HEK293 (cell line): ENCODE results near the gene EXOSC7.
A peak's percentile ranks its signal among the peaks of the same experiment; 100 is the strongest.

ENCODE experiments used
- CTCF ChIA-PET: fragments of 350-600 bp; formaldehyde crosslinking; extraction: SDS; loops from one replicate; lab custom pipeline; 2021; ENCODE audit warnings: antibody characterized with exemption; lab: Yijun Ruan, JAX
- POLR2A ChIA-PET: fragments of 300-600 bp; formaldehyde crosslinking; extraction: SDS; loops from one replicate; lab custom pipeline; 2020; ENCODE audit warnings: antibody characterized with exemption, inconsistent platforms; lab: Yijun Ruan, JAX
- H3K27ac ChIP-seq: fragments of 200-500 bp; sonication (Bioruptor generic); 2 replicates; pipeline ENCODE4 v1.5.1; 2014; ENCODE audit warnings: low read depth, low read length, control low read depth, inconsistent platforms; ENCODE audit errors: extremely low read depth
- H3K36me3 ChIP-seq, 2 experiments: fragments of 200-500 bp in 1 of 2; sonication (Bioruptor generic) in 1 of 2; 1 replicate in 1 of 2; 2 replicates in 1 of 2; pipeline ENCODE4 v1.5.1; 2014 to 2017; ENCODE audit warnings: inconsistent platforms in 2 of 2, low read length in 2 of 2; ENCODE audit not compliant: control insufficient read depth in 2 of 2, insufficient read depth in 1 of 2
- H3K4me1 ChIP-seq: fragments of 200-500 bp; sonication (Bioruptor generic); 2 replicates; pipeline ENCODE4 v1.5.1; 2014; ENCODE audit warnings: mild to moderate bottlenecking, low read length, inconsistent platforms; ENCODE audit not compliant: control insufficient read depth, insufficient read depth
- H3K4me3 ChIP-seq: 2 replicates; pipeline ENCODE4 v1.5.1; 2011; ENCODE audit warnings: low read depth, mild to moderate bottlenecking, control low read depth, low read length, moderate library complexity
- H3K9me3 ChIP-seq: fragments of 200-500 bp; sonication (Bioruptor generic); 2 replicates; pipeline ENCODE4 v1.5.1; 2014; ENCODE audit warnings: low read depth, low read length, inconsistent platforms; ENCODE audit not compliant: control insufficient read depth, insufficient read depth
- EGR2 ChIP-seq: fragments of 450-650 bp; formaldehyde crosslinking; IDR thresholded peaks from 2 replicates; pipeline ENCODE4 v1.5.1; 2016; ENCODE audit warnings: low read depth, missing biosample characterization, missing genetic modification characterization
- GLIS1 ChIP-seq: fragments of 450-650 bp; formaldehyde crosslinking; IDR thresholded peaks from 2 replicates; pipeline ENCODE4 v1.5.1; 2016; ENCODE audit warnings: missing biosample characterization, missing genetic modification characterization
- HOXD13 ChIP-seq: sonication (generic); formaldehyde crosslinking; IDR thresholded peaks from 2 replicates; pipeline ENCODE4 v1.8.0; 2022; ENCODE audit warnings: missing genetic modification reagents, borderline replicate concordance
- MYNN ChIP-seq: fragments of 450-650 bp; formaldehyde crosslinking; IDR thresholded peaks from 2 replicates; pipeline ENCODE4 v1.5.1; 2016; ENCODE audit warnings: missing biosample characterization, missing genetic modification characterization, borderline replicate concordance
- MZF1 ChIP-seq: fragments of 450-650 bp; formaldehyde crosslinking; IDR thresholded peaks from 2 replicates; pipeline ENCODE4 v1.5.1; 2017; ENCODE audit warnings: missing biosample characterization, missing genetic modification characterization, borderline replicate concordance
- REPIN1 ChIP-seq: fragments of 450-650 bp; formaldehyde crosslinking; IDR thresholded peaks from 2 replicates; pipeline ENCODE4 v1.5.1; 2017; ENCODE audit warnings: missing biosample characterization, missing genetic modification characterization, low read depth
- SCRT1 ChIP-seq: fragments of 450-650 bp; formaldehyde crosslinking; IDR thresholded peaks from 2 replicates; pipeline ENCODE4 v1.5.1; 2016; ENCODE audit warnings: missing biosample characterization, missing genetic modification characterization, borderline replicate concordance
- TCF7L2 ChIP-seq: IDR thresholded peaks from 2 replicates; pipeline ENCODE4 v1.6.1; 2011; ENCODE audit warnings: low read depth, mild to moderate bottlenecking, inconsistent platforms, low read length, moderate library complexity, borderline replicate concordance
- TRIM28 ChIP-seq: IDR thresholded peaks from 2 replicates; pipeline ENCODE4 v1.6.1; 2011; ENCODE audit warnings: low read length, control low read depth, borderline replicate concordance
- YY1 ChIP-seq: fragments of 450-650 bp; formaldehyde crosslinking; IDR thresholded peaks from 2 replicates; pipeline ENCODE4 v1.5.1; 2018; ENCODE audit warnings: missing biosample characterization, missing genetic modification characterization
- ZBTB20 ChIP-seq: fragments of 450-650 bp; formaldehyde crosslinking; IDR thresholded peaks from 2 replicates; pipeline ENCODE4 v1.5.1; 2016; ENCODE audit warnings: missing biosample characterization, missing genetic modification characterization
- ZBTB48 ChIP-seq: fragments of 450-650 bp; formaldehyde crosslinking; IDR thresholded peaks from 2 replicates; pipeline ENCODE4 v1.5.1; 2016; ENCODE audit warnings: missing biosample characterization, missing genetic modification characterization
- ZFP69B ChIP-seq: fragments of 450-650 bp; formaldehyde crosslinking; IDR thresholded peaks from 2 replicates; pipeline ENCODE4 v1.5.1; 2016; ENCODE audit warnings: missing biosample characterization, missing genetic modification characterization
- ZNF132 ChIP-seq: fragments of 450-650 bp; formaldehyde crosslinking; IDR thresholded peaks from 2 replicates; pipeline ENCODE4 v1.5.1; 2017; ENCODE audit warnings: missing biosample characterization, missing genetic modification characterization, borderline replicate concordance
- ZNF174 ChIP-seq: fragments of 450-650 bp; formaldehyde crosslinking; IDR thresholded peaks from 2 replicates; pipeline ENCODE4 v1.5.0; 2017; ENCODE audit warnings: missing biosample characterization, mild to moderate bottlenecking, missing genetic modification characterization
- ZNF184 ChIP-seq: fragments of 450-650 bp; IDR thresholded peaks from 2 replicates; pipeline ENCODE4 v1.5.1; 2018; ENCODE audit warnings: missing biosample characterization, mild to moderate bottlenecking, missing genetic modification characterization
- ZNF221 ChIP-seq: fragments of 450-650 bp; formaldehyde crosslinking; IDR thresholded peaks from 2 replicates; pipeline ENCODE4 v1.5.1; 2017; ENCODE audit warnings: missing biosample characterization, missing genetic modification characterization, borderline replicate concordance
- ZNF239 ChIP-seq: fragments of 450-650 bp; formaldehyde crosslinking; IDR thresholded peaks from 2 replicates; pipeline ENCODE4 v1.5.1; 2016; ENCODE audit warnings: missing biosample characterization, missing genetic modification characterization
- ZNF24 ChIP-seq: fragments of 450-650 bp; formaldehyde crosslinking; IDR thresholded peaks from 2 replicates; pipeline ENCODE4 v1.5.1; 2016; ENCODE audit warnings: missing biosample characterization, missing genetic modification characterization
- ZNF302 ChIP-seq: fragments of 450-650 bp; formaldehyde crosslinking; IDR thresholded peaks from 2 replicates; pipeline ENCODE4 v1.5.1; 2016; ENCODE audit warnings: missing biosample characterization, missing genetic modification characterization, low read depth
- ZNF311 ChIP-seq: fragments of 450-650 bp; formaldehyde crosslinking; IDR thresholded peaks from 2 replicates; pipeline ENCODE4 v1.5.1; 2017; ENCODE audit warnings: missing biosample characterization, missing genetic modification characterization, borderline replicate concordance
- ZNF335 ChIP-seq: fragments of 450-650 bp; formaldehyde crosslinking; conservative IDR thresholded peaks from 2 replicates; pipeline ENCODE4 v1.5.1; 2016; ENCODE audit warnings: missing biosample characterization, missing genetic modification characterization
- ZNF391 ChIP-seq: fragments of 450-650 bp; formaldehyde crosslinking; IDR thresholded peaks from 2 replicates; pipeline ENCODE4 v1.5.1; 2016; ENCODE audit warnings: low read depth, missing biosample characterization, missing genetic modification characterization, borderline replicate concordance
- ZNF394 ChIP-seq: fragments of 450-650 bp; formaldehyde crosslinking; IDR thresholded peaks from 2 replicates; pipeline ENCODE4 v1.5.1; 2016; ENCODE audit warnings: missing biosample characterization, missing genetic modification characterization, mild to moderate bottlenecking, moderate library complexity, borderline replicate concordance
- ZNF473 ChIP-seq: fragments of 450-650 bp; formaldehyde crosslinking; IDR thresholded peaks from 2 replicates; pipeline ENCODE4 v1.5.1; 2017; ENCODE audit warnings: missing biosample characterization, missing genetic modification characterization
- ZNF501 ChIP-seq: fragments of 450-650 bp; formaldehyde crosslinking; IDR thresholded peaks from 2 replicates; pipeline ENCODE4 v1.5.1; 2016; ENCODE audit warnings: missing biosample characterization, missing genetic modification characterization
- ZNF596 ChIP-seq: fragments of 450-650 bp; IDR thresholded peaks from 2 replicates; pipeline ENCODE4 v1.5.0; 2018; ENCODE audit warnings: missing biosample characterization, mild to moderate bottlenecking, missing genetic modification characterization, moderate library complexity
- ZNF624 ChIP-seq: fragments of 450-650 bp; formaldehyde crosslinking; IDR thresholded peaks from 2 replicates; pipeline ENCODE4 v1.5.1; 2017; ENCODE audit warnings: missing biosample characterization, missing genetic modification characterization
- ZNF654 ChIP-seq: fragments of 450-650 bp; formaldehyde crosslinking; IDR thresholded peaks from 2 replicates; pipeline ENCODE4 v1.5.1; 2016; ENCODE audit warnings: low read depth, missing biosample characterization, missing genetic modification characterization
- ZNF658 ChIP-seq: fragments of 450-650 bp; formaldehyde crosslinking; IDR thresholded peaks from 2 replicates; pipeline ENCODE4; 2016; ENCODE audit warnings: missing biosample characterization, missing genetic modification characterization
- ZNF701 ChIP-seq: fragments of 450-650 bp; formaldehyde crosslinking; IDR thresholded peaks from 2 replicates; pipeline ENCODE4 v1.5.1; 2016; ENCODE audit warnings: missing biosample characterization, missing genetic modification characterization
- ZNF837 ChIP-seq: fragments of 450-650 bp; formaldehyde crosslinking; IDR thresholded peaks from 2 replicates; pipeline ENCODE4 v1.5.1; 2016; ENCODE audit warnings: missing biosample characterization, missing genetic modification characterization
- TF ChIP-seq, protein P1 (sequence below): fragments of 450-650 bp; formaldehyde crosslinking; IDR thresholded peaks from 2 replicates; pipeline ENCODE4 v1.5.1; 2017; ENCODE audit warnings: missing biosample characterization, missing genetic modification characterization
- TF ChIP-seq, protein P2 (sequence below): fragments of 450-650 bp; formaldehyde crosslinking; IDR thresholded peaks from 2 replicates; pipeline ENCODE4 v1.5.1; 2016; ENCODE audit warnings: missing biosample characterization, missing genetic modification characterization
- TF ChIP-seq, protein P3 (sequence below): fragments of 450-650 bp; formaldehyde crosslinking; IDR thresholded peaks from 2 replicates; pipeline ENCODE4 v1.5.1; 2017; ENCODE audit warnings: missing biosample characterization, missing genetic modification characterization

Gene EXOSC7

GRCh38 chr3:44976002-44976815 lies at the start of gene EXOSC7, which contains the start of gene ZDHHC3:
Gene EXOSC7, plus strand, starts transcription at chr3:44976244. Its CDS starts 34 bp downstream, at chr3:44976278.
Gene ZDHHC3, minus strand, starts transcription at chr3:44976174. Its CDS starts 16,738 bp downstream, at chr3:44959436.
- H3K36me3 ChIP-seq: peaks cover 0 to 1% of the 10 kb centered on the region in 2 experiments; a peak in 1 of 3 replicates
- CTCF ChIA-PET: interaction anchor here (0.9 to 1.2 kb wide), 2 partner anchors 15 to 34 kb away, joined by 3 to 4 read pairs; no protein-coding TSS in a partner anchor
- H3K27ac ChIP-seq: peak within 1 kb of the TSS; percentile 50
- no peaks in the 10 kb centered on the region for H3K4me1 ChIP-seq
- POLR2A ChIA-PET: interaction anchor here (0.6 to 1.3 kb wide), 8 partner anchors 9 to 215 kb away, joined by 3 to 4 read pairs (median 3); partner anchors contain the start of genes KIAA1143 and KIF15
- H3K9me3 ChIP-seq: no peaks in the 10 kb centered on the region
- H3K4me3 ChIP-seq: peak within 1 kb of the TSS; percentile 96
- TF ChIP-seq ZNF391 (tag by site-specific recombination): no peak
- no peak for TF ChIP-seq HOXD13 (CRISPR knock-in tag)
- no peak for TF ChIP-seq ZNF658 (tag by site-specific recombination)
- TF ChIP-seq ZNF239 (tag by site-specific recombination): no peak
- TF ChIP-seq, protein P1, sequence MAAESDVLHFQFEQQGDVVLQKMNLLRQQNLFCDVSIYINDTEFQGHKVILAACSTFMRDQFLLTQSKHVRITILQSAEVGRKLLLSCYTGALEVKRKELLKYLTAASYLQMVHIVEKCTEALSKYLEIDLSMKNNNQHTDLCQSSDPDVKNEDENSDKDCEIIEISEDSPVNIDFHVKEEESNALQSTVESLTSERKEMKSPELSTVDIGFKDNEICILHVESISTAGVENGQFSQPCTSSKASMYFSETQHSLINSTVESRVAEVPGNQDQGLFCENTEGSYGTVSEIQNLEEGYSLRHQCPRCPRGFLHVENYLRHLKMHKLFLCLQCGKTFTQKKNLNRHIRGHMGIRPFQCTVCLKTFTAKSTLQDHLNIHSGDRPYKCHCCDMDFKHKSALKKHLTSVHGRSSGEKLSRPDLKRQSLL: no peak
- TF ChIP-seq, protein P2, sequence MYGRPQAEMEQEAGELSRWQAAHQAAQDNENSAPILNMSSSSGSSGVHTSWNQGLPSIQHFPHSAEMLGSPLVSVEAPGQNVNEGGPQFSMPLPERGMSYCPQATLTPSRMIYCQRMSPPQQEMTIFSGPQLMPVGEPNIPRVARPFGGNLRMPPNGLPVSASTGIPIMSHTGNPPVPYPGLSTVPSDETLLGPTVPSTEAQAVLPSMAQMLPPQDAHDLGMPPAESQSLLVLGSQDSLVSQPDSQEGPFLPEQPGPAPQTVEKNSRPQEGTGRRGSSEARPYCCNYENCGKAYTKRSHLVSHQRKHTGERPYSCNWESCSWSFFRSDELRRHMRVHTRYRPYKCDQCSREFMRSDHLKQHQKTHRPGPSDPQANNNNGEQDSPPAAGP (tag by site-specific recombination): no peak
- no peak for TF ChIP-seq TCF7L2
- no peak for TF ChIP-seq ZBTB48 (tag by site-specific recombination)
- TF ChIP-seq GLIS1 (tag by site-specific recombination): no peak
- TF ChIP-seq ZNF335 (tag by site-specific recombination): peak; percentile 65
- TF ChIP-seq YY1 (tag by site-specific recombination): peak; percentile 75; the same call in 1 of the 2 replicates
- TF ChIP-seq ZNF302: no peak
- TF ChIP-seq ZNF174 (tag by site-specific recombination): no peak
- no peak for TF ChIP-seq ZNF473 (tag by site-specific recombination)
- no peak for TF ChIP-seq ZNF837 (tag by site-specific recombination)
- TF ChIP-seq EGR2 (tag by site-specific recombination): no peak
- TF ChIP-seq REPIN1 (tag by site-specific recombination): no peak
- TF ChIP-seq ZNF624: no peak
- TF ChIP-seq TRIM28: no peak
- no peak for TF ChIP-seq MYNN (tag by site-specific recombination)
- peak; percentile 27; the same call in 1 of the 2 replicates for TF ChIP-seq ZBTB20 (tag by site-specific recombination)
- TF ChIP-seq ZNF221 (tag by site-specific recombination): no peak
- no peak for TF ChIP-seq SCRT1 (tag by site-specific recombination)
- no peak for TF ChIP-seq ZFP69B
- no peak for TF ChIP-seq ZNF311 (tag by site-specific recombination)
- no peak for TF ChIP-seq ZNF394 (tag by site-specific recombination)
- no peak for TF ChIP-seq ZNF132
- no peak for TF ChIP-seq MZF1
- TF ChIP-seq ZNF24 (tag by site-specific recombination): no peak; the same call in 1 of the 2 replicates
- TF ChIP-seq ZNF596 (tag by site-specific recombination): no peak
- no peak for TF ChIP-seq ZNF701
- TF ChIP-seq ZNF501 (tag by site-specific recombination): 0 out of 2 replicates have a peak, but pooled peaks have one; percentile 15
- TF ChIP-seq ZNF654 (tag by site-specific recombination): no peak
- TF ChIP-seq, protein P3, sequence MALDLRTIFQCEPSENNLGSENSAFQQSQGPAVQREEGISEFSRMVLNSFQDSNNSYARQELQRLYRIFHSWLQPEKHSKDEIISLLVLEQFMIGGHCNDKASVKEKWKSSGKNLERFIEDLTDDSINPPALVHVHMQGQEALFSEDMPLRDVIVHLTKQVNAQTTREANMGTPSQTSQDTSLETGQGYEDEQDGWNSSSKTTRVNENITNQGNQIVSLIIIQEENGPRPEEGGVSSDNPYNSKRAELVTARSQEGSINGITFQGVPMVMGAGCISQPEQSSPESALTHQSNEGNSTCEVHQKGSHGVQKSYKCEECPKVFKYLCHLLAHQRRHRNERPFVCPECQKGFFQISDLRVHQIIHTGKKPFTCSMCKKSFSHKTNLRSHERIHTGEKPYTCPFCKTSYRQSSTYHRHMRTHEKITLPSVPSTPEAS (tag by site-specific recombination): no peak
- no peak for TF ChIP-seq ZNF184 (tag by site-specific recombination)
